AG09309 (cell line): ENCODE data around the gene MTRF1.

Source experiments
- DNase-seq: peaks from one replicate; pipeline ENCODE4 v3.0.0-alpha.2; 2010; ENCODE audit warnings: low read depth
- H3K4me3 ChIP-seq: 2 replicates; pipeline ENCODE4 v1.5.1; 2011; ENCODE audit warnings: mild to moderate bottlenecking, low read depth, low read length, moderate library complexity; ENCODE audit not compliant: control insufficient read depth
- CTCF ChIP-seq: IDR thresholded peaks from 2 replicates; pipeline ENCODE4 v1.5.1; 2011; ENCODE audit warnings: mild to moderate bottlenecking, low read depth, low read length, inconsistent platforms; ENCODE audit not compliant: insufficient read depth, control insufficient read depth; ENCODE audit errors: missing control alignments

The MTRF1 gene

DNA sequence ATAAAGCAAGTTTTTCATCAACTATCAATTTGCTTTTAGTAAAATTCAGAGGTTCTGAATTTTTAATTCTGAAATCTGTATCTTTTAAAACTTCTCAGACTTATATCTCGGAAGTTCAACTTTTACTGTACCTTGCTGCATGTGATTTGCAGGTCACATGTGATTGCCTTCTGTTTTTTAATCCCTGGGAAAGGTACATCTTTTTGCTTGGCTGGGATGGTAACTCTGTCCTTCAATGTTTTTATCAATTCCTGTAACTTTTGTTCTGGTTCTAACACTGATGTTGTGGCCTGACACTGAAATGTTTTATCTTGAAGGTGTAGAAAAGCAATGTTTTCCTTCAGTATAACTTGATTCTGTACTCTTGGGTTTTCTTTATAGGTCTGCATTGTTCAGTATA lies 31.5 kb upstream of the MTRF1 start:
- H3K4me3 ChIP-seq, result no peak overlapping the region
- no peak for TF ChIP-seq CTCF
- DNase-seq, result no peak

DNA sequence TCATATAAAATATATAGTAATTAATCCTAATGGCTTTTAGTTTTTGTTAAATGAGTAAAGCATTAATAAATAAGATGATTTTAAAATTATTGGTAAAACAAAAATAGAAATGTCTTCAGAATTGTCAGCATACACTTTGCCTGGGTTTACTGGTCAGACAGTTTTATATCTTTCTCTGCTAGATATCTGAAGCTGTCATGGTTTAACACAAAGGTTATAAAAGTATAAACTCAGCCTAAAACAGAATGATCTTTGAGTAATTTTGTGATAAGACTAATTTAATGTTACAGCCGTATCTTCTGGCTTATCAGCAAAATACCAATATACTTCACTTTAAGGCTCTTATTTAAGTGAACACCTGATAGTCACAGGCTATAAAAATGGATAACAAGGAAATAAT lies 29.9 kb upstream of the MTRF1 start:
- TF ChIP-seq CTCF, result no peak
- no peak for DNase-seq
- no peak overlapping the region for H3K4me3 ChIP-seq

DNA sequence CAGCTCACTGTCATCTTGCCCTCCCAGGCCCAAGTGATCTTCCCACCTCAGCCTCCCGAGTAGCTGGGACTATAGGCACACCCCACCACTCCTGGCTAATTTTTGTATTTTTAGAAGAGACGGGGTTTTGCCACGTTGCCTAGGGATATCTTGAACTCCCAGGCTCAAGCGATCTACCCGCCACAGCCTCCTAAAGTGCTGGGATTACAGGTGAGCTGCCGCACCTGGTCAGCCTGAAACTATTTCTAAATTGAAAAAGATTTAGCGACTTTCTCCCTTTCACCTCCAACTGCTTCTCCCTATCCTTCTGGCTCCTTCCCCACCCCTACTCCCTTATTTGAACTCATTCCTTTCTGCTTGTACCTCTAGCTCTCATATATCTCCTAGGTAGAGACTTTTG lies 27.9 kb upstream of the MTRF1 start:
- TF ChIP-seq CTCF, result no peak
- no peak for DNase-seq
- no peak overlapping the region for H3K4me3 ChIP-seq

DNA sequence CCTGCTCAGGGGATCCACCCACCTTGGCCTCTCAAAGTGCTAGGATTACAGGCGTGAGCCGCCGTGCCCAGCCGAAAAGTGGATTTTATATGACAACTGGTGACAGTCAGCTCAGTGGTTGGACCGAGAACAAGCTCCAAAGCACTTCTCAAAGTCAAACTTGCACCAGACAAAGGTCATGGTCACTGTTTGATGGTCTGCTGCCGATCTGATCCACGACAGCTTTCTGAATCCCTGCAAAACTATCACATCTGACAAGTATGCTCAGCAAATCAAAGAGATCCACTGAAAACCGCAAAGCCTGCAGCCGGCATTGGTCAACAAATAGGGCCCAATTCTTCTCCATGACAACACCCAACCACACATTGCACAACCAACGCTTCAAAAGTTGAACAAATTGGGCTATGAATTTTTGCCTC lies 26.1 kb upstream of the MTRF1 start:
- H3K4me3 ChIP-seq, result no peak overlapping the region
- no peak for TF ChIP-seq CTCF
- DNase-seq, result no peak

DNA sequence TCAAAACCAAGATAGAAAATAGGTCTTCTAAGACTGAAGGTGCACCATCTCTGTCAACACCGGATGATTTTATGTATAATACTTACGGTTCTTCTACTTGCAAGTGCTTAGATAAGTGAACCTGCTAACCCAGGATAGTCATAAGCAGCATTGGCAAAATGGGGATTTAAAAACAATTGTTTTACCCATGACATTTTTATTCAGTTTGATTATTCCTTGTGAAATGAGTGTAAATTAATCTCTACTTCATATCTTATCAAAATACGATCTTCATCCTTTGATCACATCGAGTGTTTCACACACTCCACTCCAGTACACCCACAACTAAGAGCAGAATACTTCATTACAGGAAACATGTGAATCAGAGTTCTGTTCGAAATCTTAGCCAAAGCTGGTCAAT lies 23.0 kb upstream of the MTRF1 start:
- no peak overlapping the region for H3K4me3 ChIP-seq
- no peak for DNase-seq
- no peak for TF ChIP-seq CTCF

GRCh38 chr13:41284512-41285288 lies 21.3 kb upstream of the MTRF1 start:
- H3K4me3 ChIP-seq, result no peak overlapping the region
- DNase-seq, result peak; percentile 79
- no peak for TF ChIP-seq CTCF
